GM23248 (cell line): ENCODE measurements around the gene SLC5A11.

ENCODE experiments used
- EZH2 ChIP-seq: fragments of 200-600 bp; sonication (generic); IDR thresholded peaks from 2 replicates; pipeline ENCODE4 v1.6.1; 2018; ENCODE audit warnings: antibody characterized with exemption, mild to moderate bottlenecking; ENCODE audit not compliant: insufficient read depth, poor library complexity, severe bottlenecking
- EZH2phosphoT487 ChIP-seq: fragments of 200-600 bp; sonication (generic); IDR thresholded peaks from 2 replicates; pipeline ENCODE4 v1.6.1; 2018; ENCODE audit warnings: antibody characterized with exemption, moderate library complexity, mild to moderate bottlenecking, low read depth; ENCODE audit not compliant: insufficient read depth

- TF ChIP-seq EZH2 (no peak), EZH2phosphoT487 (no peak)
Observed at GRCh38 chr16:24935336-24935735, 89.6 kb downstream of the SLC5A11 start.
